ENCODE data around the gene RMI2. TPM values are rescaled to one million over a fixed set of nuclear protein-coding genes. Genes with fewer than 3 reads are reported as not detected.
"Not testable (repeated sequence)": the region's sequence is repeated elsewhere in the genome, so short reads cannot be mapped to it uniquely, and the experiment has no call there.

The RMI2 gene
- total RNA-seq, 2 donors from 2014 or later, result 55.2 to 62.3 TPM

DNA sequence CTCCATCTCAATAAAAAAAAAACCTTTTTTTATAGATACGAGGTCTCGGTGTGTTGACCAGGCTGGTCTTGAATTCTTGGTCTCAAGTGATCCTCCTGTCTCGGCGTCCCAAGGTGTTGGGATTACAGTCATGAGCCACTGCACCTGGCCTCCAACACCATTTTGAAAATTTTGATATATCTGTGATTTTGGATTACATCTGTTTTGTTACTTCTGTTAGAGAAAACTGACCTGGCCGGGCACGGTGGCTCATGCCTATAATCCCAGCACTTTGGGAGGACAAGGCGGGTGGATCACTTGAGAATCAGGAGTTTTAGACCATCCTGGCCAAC, 18.6 kb downstream of the RMI2 start:
- no peak for DNase-seq
- H3K27me3 ChIP-seq (ENCODE audit: control insufficient read depth, insufficient read depth, low read length, poor library complexity, severe bottlenecking), result no peaks in the 10 kb centered on the region
- Mint-ChIP-seq H3K27ac (no peak overlapping the region), H3K27me3 (ENCODE audit: insufficient read depth) (no peaks in the 10 kb centered on the region), H3K4me3 (no peak overlapping the region), H3K4me1 (peaks cover 20% of the 10 kb centered on the region), H3K9me3 (no peaks in the 10 kb centered on the region), H3K36me3 (ENCODE audit: low read depth) (no peaks in the 10 kb centered on the region)
- no peak overlapping the region for H3K9ac ChIP-seq (ENCODE audit: extremely low read depth, low read length, poor library complexity, severe bottlenecking)
- H3K36me3 ChIP-seq (ENCODE audit: control insufficient read depth, insufficient read depth, low read length), result no peaks in the 10 kb centered on the region
- 76 to 77% methylated on average over 7 of the region's 7 CpGs for WGBS, 2 experiments (ENCODE audit: insufficient coverage in 1 of 2, insufficient read length in 1 of 2)
- H3K9me3 ChIP-seq (ENCODE audit: control insufficient read depth, low read length), result no peaks in the 10 kb centered on the region
- H3K4me1 ChIP-seq (ENCODE audit: control insufficient read depth, insufficient read depth, low read length), result peaks cover 2% of the 10 kb centered on the region
- TF ChIP-seq, protein P1, sequence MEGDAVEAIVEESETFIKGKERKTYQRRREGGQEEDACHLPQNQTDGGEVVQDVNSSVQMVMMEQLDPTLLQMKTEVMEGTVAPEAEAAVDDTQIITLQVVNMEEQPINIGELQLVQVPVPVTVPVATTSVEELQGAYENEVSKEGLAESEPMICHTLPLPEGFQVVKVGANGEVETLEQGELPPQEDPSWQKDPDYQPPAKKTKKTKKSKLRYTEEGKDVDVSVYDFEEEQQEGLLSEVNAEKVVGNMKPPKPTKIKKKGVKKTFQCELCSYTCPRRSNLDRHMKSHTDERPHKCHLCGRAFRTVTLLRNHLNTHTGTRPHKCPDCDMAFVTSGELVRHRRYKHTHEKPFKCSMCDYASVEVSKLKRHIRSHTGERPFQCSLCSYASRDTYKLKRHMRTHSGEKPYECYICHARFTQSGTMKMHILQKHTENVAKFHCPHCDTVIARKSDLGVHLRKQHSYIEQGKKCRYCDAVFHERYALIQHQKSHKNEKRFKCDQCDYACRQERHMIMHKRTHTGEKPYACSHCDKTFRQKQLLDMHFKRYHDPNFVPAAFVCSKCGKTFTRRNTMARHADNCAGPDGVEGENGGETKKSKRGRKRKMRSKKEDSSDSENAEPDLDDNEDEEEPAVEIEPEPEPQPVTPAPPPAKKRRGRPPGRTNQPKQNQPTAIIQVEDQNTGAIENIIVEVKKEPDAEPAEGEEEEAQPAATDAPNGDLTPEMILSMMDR (conservative IDR thresholded peaks at IDR 0.05), result no peak
- H3K27ac ChIP-seq (ENCODE audit: low read depth, low read length), result no peak overlapping the region
- H3K4me3 ChIP-seq (ENCODE audit: low read length), result no peak overlapping the region

GRCh38 chr16:11367483-11367906, 22.2 kb downstream of the RMI2 start:
- TF ChIP-seq, protein P1 (conservative IDR thresholded peaks at IDR 0.05), result no peak
- Mint-ChIP-seq H3K4me1 (peaks cover 22% of the 10 kb centered on the region), H3K27ac (no peak overlapping the region), H3K9me3 (no peaks in the 10 kb centered on the region), H3K4me3 (no peak overlapping the region), H3K36me3 (ENCODE audit: low read depth) (no peaks in the 10 kb centered on the region), H3K27me3 (ENCODE audit: insufficient read depth) (no peaks in the 10 kb centered on the region)
- H3K9ac ChIP-seq (ENCODE audit: extremely low read depth, low read length, poor library complexity, severe bottlenecking), result no peak overlapping the region
- H3K4me1 ChIP-seq (ENCODE audit: control insufficient read depth, insufficient read depth, low read length), result peaks cover 2% of the 10 kb centered on the region
- no peaks in the 10 kb centered on the region for H3K27me3 ChIP-seq (ENCODE audit: control insufficient read depth, insufficient read depth, low read length, poor library complexity, severe bottlenecking)
- no peaks in the 10 kb centered on the region for H3K9me3 ChIP-seq (ENCODE audit: control insufficient read depth, low read length)
- H3K36me3 ChIP-seq (ENCODE audit: control insufficient read depth, insufficient read depth, low read length), result no peaks in the 10 kb centered on the region
- no peak for DNase-seq
- 92 to 98% methylated on average over 4 to 5 of the region's 5 CpGs for WGBS, 2 experiments (ENCODE audit: insufficient coverage in 1 of 2, insufficient read length in 1 of 2)
- no peak overlapping the region for H3K27ac ChIP-seq (ENCODE audit: low read depth, low read length)
- no peak overlapping the region for H3K4me3 ChIP-seq (ENCODE audit: low read length)

GRCh38 chr16:11370084-11370931, 25.0 kb downstream of the RMI2 start:
- 90 to 95% methylated on average over 2 to 7 of the region's 7 CpGs for WGBS, 2 experiments (ENCODE audit: insufficient coverage in 1 of 2, insufficient read length in 1 of 2)
- Mint-ChIP-seq H3K27ac (no peak overlapping the region), H3K4me3 (no peak overlapping the region), H3K4me1 (peaks cover 7% of the 10 kb centered on the region), H3K36me3 (ENCODE audit: low read depth) (no peaks in the 10 kb centered on the region), H3K27me3 (ENCODE audit: insufficient read depth) (no peaks in the 10 kb centered on the region), H3K9me3 (no peaks in the 10 kb centered on the region)
- no peaks in the 10 kb centered on the region for H3K36me3 ChIP-seq (ENCODE audit: control insufficient read depth, insufficient read depth, low read length)
- no peaks in the 10 kb centered on the region for H3K27me3 ChIP-seq (ENCODE audit: control insufficient read depth, insufficient read depth, low read length, poor library complexity, severe bottlenecking)
- TF ChIP-seq, protein P1 (conservative IDR thresholded peaks at IDR 0.05), result no peak
- no peak for DNase-seq
- H3K9me3 ChIP-seq (ENCODE audit: control insufficient read depth, low read length), result no peaks in the 10 kb centered on the region
- no peak overlapping the region for H3K4me3 ChIP-seq (ENCODE audit: low read length)
- H3K4me1 ChIP-seq (ENCODE audit: control insufficient read depth, insufficient read depth, low read length), result no peaks in the 10 kb centered on the region
- no peak overlapping the region for H3K9ac ChIP-seq (ENCODE audit: extremely low read depth, low read length, poor library complexity, severe bottlenecking)
- H3K27ac ChIP-seq (ENCODE audit: low read depth, low read length), result no peak overlapping the region

- WGBS, 2 experiments (ENCODE audit: insufficient coverage in 1 of 2, insufficient read length in 1 of 2), result 94 to 96% methylated on average over 10 to 13 of the region's 13 CpGs
- not testable (repeated sequence) for H3K27me3 ChIP-seq (ENCODE audit: control insufficient read depth, insufficient read depth, low read length, poor library complexity, severe bottlenecking); DNase-seq; H3K4me3 ChIP-seq (ENCODE audit: low read length); H3K27me3 Mint-ChIP-seq (ENCODE audit: insufficient read depth); H3K9me3 Mint-ChIP-seq; H3K36me3 ChIP-seq (ENCODE audit: control insufficient read depth, insufficient read depth, low read length); H3K9ac ChIP-seq (ENCODE audit: extremely low read depth, low read length, poor library complexity, severe bottlenecking); H3K27ac ChIP-seq (ENCODE audit: low read depth, low read length); H3K36me3 Mint-ChIP-seq (ENCODE audit: low read depth); H3K27ac Mint-ChIP-seq; H3K4me3 Mint-ChIP-seq; H3K4me1 ChIP-seq (ENCODE audit: control insufficient read depth, insufficient read depth, low read length); H3K9me3 ChIP-seq (ENCODE audit: control insufficient read depth, low read length); H3K4me1 Mint-ChIP-seq
Measured at GRCh38 chr16:11370932-11371279, 25.6 kb downstream of the RMI2 start.

Measured in endodermal cell (in vitro differentiated cells).